ENCODE results near the gene TECPR2. TPM values are rescaled to one million over a fixed set of nuclear protein-coding genes. Genes with fewer than 3 reads are reported as not detected.

Gene TECPR2
- total and polyA plus RNA-seq, 2 donors from 2014 or later, result 6.0 to 30.2 TPM

DNA sequence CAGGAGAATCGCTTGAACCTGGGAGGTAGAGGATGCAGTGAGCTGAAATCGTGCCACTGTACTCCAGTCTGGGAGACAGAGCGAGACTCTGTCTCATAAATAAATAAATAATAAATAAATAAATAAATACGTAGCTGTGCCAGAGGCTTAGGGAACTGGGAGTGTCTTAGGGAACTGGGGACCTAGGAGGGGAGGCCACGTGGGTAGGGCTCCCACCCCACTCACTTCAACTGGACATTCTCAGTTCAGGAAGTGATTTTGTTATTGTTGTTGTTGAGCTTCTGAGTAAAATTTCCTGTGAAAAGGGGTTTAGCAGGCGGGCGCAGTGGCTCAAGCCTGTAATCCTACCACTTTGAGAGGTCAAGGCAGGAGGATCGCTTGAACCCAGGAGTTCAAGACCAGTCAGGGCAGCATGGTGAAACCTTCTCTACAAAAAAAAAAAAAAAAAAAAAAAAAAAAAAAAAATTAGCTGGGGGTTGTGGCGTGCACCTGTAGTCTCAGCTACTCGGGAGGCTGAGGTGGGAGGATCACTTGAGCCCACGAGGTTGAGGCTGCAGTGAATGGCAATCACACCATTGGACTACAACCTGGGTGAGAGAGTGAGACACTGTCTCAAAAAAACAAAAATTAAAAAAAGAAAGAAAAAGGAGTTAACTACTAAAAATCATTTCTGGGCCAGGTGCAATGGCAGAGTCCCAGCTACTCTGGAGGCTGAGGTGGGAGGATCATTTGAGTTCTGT, 165.9 kb downstream of the TECPR2 start:
- Histone ChIP-seq H3K9ac (ENCODE audit: low read length in 3 of 3) (no peak overlapping the region), H3K4me3 (ENCODE audit: low read length in 3 of 3) (no peak overlapping the region), H3K36me3 (ENCODE audit: control insufficient read depth in 2 of 3, insufficient read depth in 3 of 3, low read length in 3 of 3) (no peaks in the 10 kb centered on the region), H3K9me3 (ENCODE audit: control insufficient read depth in 2 of 3, insufficient read depth in 1 of 3, low read length in 3 of 3) (no peaks in the 10 kb centered on the region), H3K27ac (ENCODE audit: low read depth in 2 of 2, low read length in 2 of 2) (no peak overlapping the region), H3K27me3 (ENCODE audit: control insufficient read depth, insufficient read depth, low read length) (no peaks in the 10 kb centered on the region), H3K4me1 (ENCODE audit: control insufficient read depth in 2 of 3, insufficient read depth in 2 of 3, low read depth in 1 of 3, low read length in 3 of 3) (peaks cover 0 to 6% (median 3%) of the 10 kb centered on the region in 3 donors)
- TF ChIP-seq, protein P1, sequence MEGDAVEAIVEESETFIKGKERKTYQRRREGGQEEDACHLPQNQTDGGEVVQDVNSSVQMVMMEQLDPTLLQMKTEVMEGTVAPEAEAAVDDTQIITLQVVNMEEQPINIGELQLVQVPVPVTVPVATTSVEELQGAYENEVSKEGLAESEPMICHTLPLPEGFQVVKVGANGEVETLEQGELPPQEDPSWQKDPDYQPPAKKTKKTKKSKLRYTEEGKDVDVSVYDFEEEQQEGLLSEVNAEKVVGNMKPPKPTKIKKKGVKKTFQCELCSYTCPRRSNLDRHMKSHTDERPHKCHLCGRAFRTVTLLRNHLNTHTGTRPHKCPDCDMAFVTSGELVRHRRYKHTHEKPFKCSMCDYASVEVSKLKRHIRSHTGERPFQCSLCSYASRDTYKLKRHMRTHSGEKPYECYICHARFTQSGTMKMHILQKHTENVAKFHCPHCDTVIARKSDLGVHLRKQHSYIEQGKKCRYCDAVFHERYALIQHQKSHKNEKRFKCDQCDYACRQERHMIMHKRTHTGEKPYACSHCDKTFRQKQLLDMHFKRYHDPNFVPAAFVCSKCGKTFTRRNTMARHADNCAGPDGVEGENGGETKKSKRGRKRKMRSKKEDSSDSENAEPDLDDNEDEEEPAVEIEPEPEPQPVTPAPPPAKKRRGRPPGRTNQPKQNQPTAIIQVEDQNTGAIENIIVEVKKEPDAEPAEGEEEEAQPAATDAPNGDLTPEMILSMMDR (IDR thresholded peaks at IDR 0.05; ENCODE audit: borderline replicate concordance, extremely low read depth, insufficient read depth), result no peak
- no peak for DNase-seq
- intact Hi-C loops (cut with DNase I), result no loop called here
- no peak for FAIRE-seq

DNA sequence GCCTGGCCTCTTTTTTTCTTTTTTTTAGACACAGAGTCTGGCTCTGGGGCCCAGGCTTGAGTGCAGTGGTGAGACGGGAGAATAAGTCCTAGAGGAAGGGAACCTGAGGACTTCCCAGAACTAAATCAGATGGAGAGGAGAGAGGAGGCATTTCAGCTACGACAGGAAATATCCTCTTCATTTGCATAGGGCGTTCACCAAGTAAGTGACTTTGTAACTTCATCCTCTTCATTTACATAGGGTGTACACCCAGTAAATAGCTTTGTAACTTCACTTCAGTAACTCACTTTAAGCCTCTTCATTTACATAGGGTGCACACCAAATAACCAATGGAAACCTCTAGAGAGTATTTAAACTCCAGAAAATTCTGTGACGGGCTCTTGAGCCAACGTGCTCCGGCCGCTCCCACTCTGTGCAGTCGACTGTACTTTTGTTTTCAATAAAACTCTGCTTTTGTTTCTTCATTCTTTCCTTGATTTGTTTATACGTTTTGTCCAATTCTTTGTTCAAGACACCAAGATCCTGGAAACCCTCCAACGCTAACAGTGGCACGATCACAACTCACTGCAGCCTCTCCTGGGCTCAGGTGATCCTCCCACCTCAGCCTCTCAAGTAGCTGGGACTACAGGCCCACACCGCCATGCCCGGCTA, 168.2 kb downstream of the TECPR2 start:
- H3K9ac ChIP-seq (ENCODE audit: low read length in 3 of 3), result no peak overlapping the region
- no peak for FAIRE-seq

DNA sequence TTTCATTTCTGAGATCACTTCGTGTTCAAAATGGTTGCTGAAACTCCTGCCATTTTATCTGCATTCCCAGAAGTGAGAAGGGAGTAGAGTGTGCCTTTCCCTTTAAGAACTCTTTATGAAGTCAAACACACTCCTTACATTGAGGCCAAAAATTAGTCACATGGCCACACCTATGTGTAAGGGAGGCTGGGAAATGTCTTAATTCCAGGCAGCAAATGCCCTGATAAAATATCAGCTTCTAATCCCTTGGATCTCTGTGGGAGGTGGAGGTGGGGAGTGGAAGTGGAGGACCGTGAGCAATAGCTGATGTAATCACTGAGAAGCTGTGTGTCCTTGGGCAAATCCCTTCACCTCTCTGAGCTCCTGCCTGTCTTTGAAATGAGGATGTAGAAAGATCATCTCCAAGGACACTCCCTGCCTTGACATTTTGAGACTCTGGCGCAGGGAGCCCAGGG, 169.5 kb downstream of the TECPR2 start:
- no peak overlapping the region for H3K4me3 ChIP-seq (ENCODE audit: low read length in 3 of 3)
- DNase-seq (no peak), FAIRE-seq (no peak)
- no peaks in the 10 kb centered on the region for H3K4me1 ChIP-seq (ENCODE audit: control insufficient read depth in 2 of 3, insufficient read depth in 2 of 3, low read depth in 1 of 3, low read length in 3 of 3)
- H3K27ac ChIP-seq (ENCODE audit: low read depth in 2 of 2, low read length in 2 of 2), result no peak overlapping the region
- intact Hi-C loops (cut with DNase I), result no loop called here
- H3K9me3 ChIP-seq (ENCODE audit: control insufficient read depth in 2 of 3, insufficient read depth in 1 of 3, low read length in 3 of 3), result no peaks in the 10 kb centered on the region
- TF ChIP-seq, protein P1 (IDR thresholded peaks at IDR 0.05; ENCODE audit: borderline replicate concordance, extremely low read depth, insufficient read depth), result no peak
- H3K27me3 ChIP-seq (ENCODE audit: control insufficient read depth, insufficient read depth, low read length), result no peaks in the 10 kb centered on the region
- no peaks in the 10 kb centered on the region for H3K36me3 ChIP-seq (ENCODE audit: control insufficient read depth in 2 of 3, insufficient read depth in 3 of 3, low read length in 3 of 3)
- H3K9ac ChIP-seq (ENCODE audit: low read length in 3 of 3), result no peak overlapping the region

More for the DNA sequence above, 168.2 kb downstream of the TECPR2 start:
- Histone ChIP-seq H3K27ac (ENCODE audit: low read depth in 2 of 2, low read length in 2 of 2) (no peak overlapping the region), H3K4me1 (ENCODE audit: control insufficient read depth in 2 of 3, insufficient read depth in 2 of 3, low read depth in 1 of 3, low read length in 3 of 3) (no peaks in the 10 kb centered on the region), H3K4me3 (ENCODE audit: low read length in 3 of 3) (no peak overlapping the region), H3K36me3 (ENCODE audit: control insufficient read depth in 2 of 3, insufficient read depth in 3 of 3, low read length in 3 of 3) (no peaks in the 10 kb centered on the region), H3K9me3 (ENCODE audit: control insufficient read depth in 2 of 3, insufficient read depth in 1 of 3, low read length in 3 of 3) (no peaks in the 10 kb centered on the region), H3K27me3 (ENCODE audit: control insufficient read depth, insufficient read depth, low read length) (no peaks in the 10 kb centered on the region)
- TF ChIP-seq, protein P1 (IDR thresholded peaks at IDR 0.05; ENCODE audit: borderline replicate concordance, extremely low read depth, insufficient read depth), result no peak
- intact Hi-C loops (cut with DNase I), result no loop called here
- peak in 1 of 5 donors; percentile 36 for DNase-seq
